Right lobe of liver (tissue), 6 donors: Measurements from ENCODE around the gene PCNX1. TPM values are rescaled to one million over a fixed set of nuclear protein-coding genes. Genes with fewer than 3 reads are reported as not detected.

Experiments used
- ATAC-seq, 4 donors: fragments of 200-7000 bp; cut with Tn5 transposase; one replicate each; pipeline ENCODE4 v1.9.1; 2020; ENCODE audit warnings: mild to moderate bottlenecking in 4 of 4, moderate library complexity in 4 of 4
- DNase-seq, 3 donors: peaks; one replicate each; pipeline ENCODE4 v3.0.0-alpha.2; 2020
- H3K27ac ChIP-seq, 3 donors: fragments of 200-600 bp; one replicate each; pipeline ENCODE4 v1.8.0; 2022
- H3K27me3 ChIP-seq, 2 donors: fragments of 200-600 bp; one replicate each; pipeline ENCODE4 v1.8.0; 2022
- H3K36me3 ChIP-seq, 4 donors: fragments of 200-600 bp; sonication (generic) in 1 of 4; one replicate each; pipeline versions ENCODE4 v1.5.1 to v1.8.0; 2017 to 2022; ENCODE audit warnings: control low read depth in 1 of 4
- H3K4me1 ChIP-seq, 4 donors: fragments of 200-600 bp; sonication (generic) in 1 of 4; one replicate each; pipeline versions ENCODE4 v1.5.1 to v1.8.0; 2017 to 2022; ENCODE audit warnings: control low read depth in 1 of 4
- H3K4me3 ChIP-seq, 3 donors: fragments of 200-600 bp; one replicate each; pipeline ENCODE4 v1.8.0; 2022
- H3K9me3 ChIP-seq, 4 donors: fragments of 200-600 bp; sonication (generic) in 1 of 4; one replicate each; pipeline versions ENCODE4 v1.5.1 to v1.8.0; 2017 to 2022; ENCODE audit warnings: control low read depth in 1 of 4
- CTCF ChIP-seq, 4 donors: fragments of 200-600 bp in 3 of 4; fragments of 450-650 bp in 1 of 4; IDR thresholded peaks; one replicate each; pipeline versions ENCODE4 v1.5.1 to v1.8.0; 2016 to 2022; ENCODE audit warnings: antibody characterized with exemption in 4 of 4, mild to moderate bottlenecking in 2 of 4
- POLR2A ChIP-seq: fragments of 450-650 bp; IDR thresholded peaks from one replicate; pipeline ENCODE4 v1.6.1; 2017; ENCODE audit warnings: antibody characterized with exemption, mild to moderate bottlenecking
- WGBS: methylation state at CpG from one replicate; pipeline ENCODE4 v1.1.6; 2018; ENCODE audit warnings: low coverage, low lambda C conversion rate; ENCODE audit not compliant: insufficient coverage; ENCODE audit errors: missing lambda C conversion rate; 5-methylcytosine and 5-hydroxymethylcytosine counted together
- intact Hi-C, 2 donors: fragments of 100-400 bp; cut with DNase I; formaldehyde crosslinking; loops; one replicate each; pipeline versions ENCODE4 v1.11.2 to v1.14.1; 2022
- total RNA-seq, 6 experiments: library from RNA; depleted of rRNA in 2 of 6; stranded (reverse); fragments of >200 nt in 2 of 6; fragmentation: NEBNext Ultra II Directional in 3 of 6; extraction: Animal tissue kit (Norgen Biotek cat#: 25700) in 3 of 6; gene quantifications; one replicate each; pipeline versions ENCODE4 v1.1.0 to v1.2.4, GENCODE V29; 2016 to 2023
- donor health status: DM: no; HTN: yes; CAD: no.
- donor health status: DM: no; HTN: no; CAD: no.
- donor health status: DM: no; HTN: no; CAD: no.
- donor health status: DM: no; HTN: yes; CAD: no.
- donor health status: DM: no; HTN: yes; CAD: no.

The PCNX1 gene
- total RNA-seq, 6 experiments from 2014 or later, result 25.4 to 33.2 (median 29.3) TPM

DNA sequence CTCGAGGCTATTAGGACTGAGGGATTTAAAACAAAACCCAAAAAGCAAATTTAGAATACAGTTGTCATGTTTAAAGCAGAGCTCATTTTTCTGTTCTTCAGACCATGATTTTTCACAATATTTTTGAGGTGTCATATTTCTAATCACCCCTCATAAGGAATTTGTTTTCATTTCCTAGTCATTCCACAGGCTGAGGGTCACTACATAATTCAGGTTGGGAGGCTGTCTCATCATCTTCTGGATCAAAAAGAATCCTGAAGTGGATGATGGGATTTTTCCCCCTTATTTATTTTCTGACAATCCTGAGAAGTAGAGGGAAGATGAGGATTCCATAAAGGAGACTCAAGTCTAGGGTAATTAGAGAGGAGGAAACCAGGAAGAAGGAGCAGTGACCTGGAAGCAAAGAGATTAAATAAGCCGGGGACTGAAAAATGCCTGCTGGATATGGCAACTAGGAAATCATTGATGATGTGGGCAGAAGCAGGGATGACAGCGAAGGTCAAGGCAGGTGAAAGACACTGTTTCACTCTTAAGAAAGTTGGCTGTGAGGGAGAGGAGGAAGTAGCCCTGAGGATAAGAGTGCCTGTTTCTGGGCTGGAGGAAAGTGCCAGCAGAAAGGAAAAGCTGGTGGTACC is 9.0 kb upstream of the PCNX1 start:
- 50% methylated on average over 3 of the region's 3 CpGs for WGBS
- ATAC-seq (no peak), DNase-seq (no peak)
- intact Hi-C loops, result no loop called here
- Histone ChIP-seq H3K4me3 (no peak overlapping the region), H3K27ac (no peak overlapping the region), H3K9me3 (no peaks in the 10 kb centered on the region), H3K36me3 (no peaks in the 10 kb centered on the region), H3K27me3 (no peaks in the 10 kb centered on the region), H3K4me1 (no peaks in the 10 kb centered on the region)
- TF ChIP-seq POLR2A (no peak), CTCF (IDR thresholded peaks at IDR 0.05) (no peak)

- H3K4me1 ChIP-seq, result no peaks in the 10 kb centered on the region
- no peak overlapping the region for H3K27ac ChIP-seq
- H3K9me3 ChIP-seq, result no peaks in the 10 kb centered on the region
- no peak overlapping the region for H3K4me3 ChIP-seq
- no peaks in the 10 kb centered on the region for H3K36me3 ChIP-seq
- intact Hi-C loops, result no loop called here
- no peak for TF ChIP-seq CTCF (IDR thresholded peaks at IDR 0.05)
- no peak for ATAC-seq
- no peak for DNase-seq
- WGBS, result 43% methylated on average over 1 of the region's 1 CpG
- no peaks in the 10 kb centered on the region for H3K27me3 ChIP-seq
These were observed 6.0 kb upstream of the PCNX1 start for GRCh38 chr14:70901269-70901668.

DNA sequence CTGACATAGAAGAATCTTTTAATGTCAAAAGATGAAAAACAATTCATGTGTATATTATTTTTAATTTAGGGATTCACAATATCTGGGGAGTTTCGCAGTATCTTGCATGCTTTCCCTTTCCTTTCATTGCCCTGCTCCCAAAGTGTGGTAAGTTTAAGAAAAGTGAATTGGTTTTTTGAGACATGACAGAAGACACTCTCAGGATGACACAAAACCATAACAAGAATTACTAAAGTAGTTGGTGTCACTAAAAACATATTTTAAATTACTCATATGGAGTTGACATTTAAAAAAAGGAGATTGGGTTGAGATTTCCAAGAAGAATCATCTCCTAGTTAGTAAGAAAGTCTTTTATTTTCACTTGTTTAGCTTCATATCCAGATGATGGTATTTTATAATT is 5.1 kb upstream of the PCNX1 start:
- Histone ChIP-seq H3K4me3 (no peak overlapping the region), H3K27me3 (no peaks in the 10 kb centered on the region), H3K9me3 (no peaks in the 10 kb centered on the region), H3K27ac (no peak overlapping the region), H3K36me3 (no peaks in the 10 kb centered on the region), H3K4me1 (peaks cover 0 to 2% (median 0%) of the 10 kb centered on the region in 4 donors)
- intact Hi-C loops, result no loop called here
- ATAC-seq (no peak), DNase-seq (no peak)
- TF ChIP-seq CTCF (IDR thresholded peaks at IDR 0.05) (no peak), POLR2A (no peak)
- WGBS, result 81% methylated on average over 1 of the region's 1 CpG

DNA sequence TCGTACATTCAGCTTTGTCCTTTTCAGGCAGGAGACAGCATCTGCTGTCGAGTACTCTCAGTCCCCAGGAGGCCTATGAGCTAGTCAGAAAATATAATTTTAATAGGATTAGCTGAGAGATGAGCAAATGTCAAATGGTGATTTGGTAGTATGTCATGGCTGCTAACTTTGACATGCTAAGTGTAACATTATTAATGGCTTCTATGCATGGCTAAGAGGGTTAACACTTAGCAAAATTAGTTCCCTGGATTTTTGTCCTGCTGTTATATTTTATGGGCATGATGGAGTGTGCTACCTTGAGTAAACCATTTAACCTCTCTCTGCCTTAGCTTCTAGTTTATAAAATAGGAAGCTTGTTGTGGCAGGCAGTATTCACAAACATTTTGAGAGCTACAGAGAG is 2.9 kb upstream of the PCNX1 start:
- intact Hi-C loops, result no loop called here
- ATAC-seq (no peak), DNase-seq (no peak)
- no peaks in the 10 kb centered on the region for H3K9me3 ChIP-seq
- H3K4me1 ChIP-seq, result peaks cover 0 to 6% (median 3%) of the 10 kb centered on the region in 4 donors
- H3K27ac ChIP-seq, result no peak overlapping the region
- TF ChIP-seq CTCF (IDR thresholded peaks at IDR 0.05) (no peak), POLR2A (no peak)
- no peak overlapping the region for H3K4me3 ChIP-seq
- no peaks in the 10 kb centered on the region for H3K36me3 ChIP-seq
- H3K27me3 ChIP-seq, result no peaks in the 10 kb centered on the region
- WGBS, result no CpG with 5 or more reads among the region's 2 CpGs
